ENCODE measurements around the gene CPZ. TPM values are rescaled to one million over a fixed set of nuclear protein-coding genes. Genes with fewer than 3 reads are reported as not detected.

The CPZ gene
- total RNA-seq, 4 donors from 2014 or later: 0.42 to 2.7 (median 2.2) TPM

DNA sequence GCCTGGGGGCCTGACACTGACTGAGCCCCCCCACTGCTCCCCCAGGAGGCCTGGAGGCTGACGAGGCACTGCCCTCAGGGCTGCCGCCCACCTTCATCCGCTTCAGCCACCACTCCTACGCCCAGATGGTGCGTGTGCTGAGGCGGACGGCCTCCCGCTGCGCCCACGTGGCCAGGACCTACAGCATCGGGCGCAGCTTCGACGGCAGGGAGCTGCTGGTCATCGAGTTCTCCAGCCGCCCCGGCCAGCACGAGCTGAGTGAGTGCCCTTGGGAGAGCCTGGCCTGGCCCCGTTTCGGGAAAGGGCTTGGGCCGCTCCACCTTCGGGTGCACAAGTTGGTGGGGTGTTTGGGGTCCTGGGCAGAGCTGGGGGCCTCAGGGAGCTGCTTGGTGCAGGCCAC, 11.4 kb downstream of the CPZ start:
- Histone ChIP-seq H3K27me3 (peaks cover 0 to 49% (median 2%) of the 10 kb centered on the region in 4 donors), H3K4me1 (peaks cover 5 to 8% (median 7%) of the 10 kb centered on the region in 4 donors), H3K4me3 (no peak overlapping the region), H3K9me3 (no peaks in the 10 kb centered on the region), H3K36me3 (no peaks in the 10 kb centered on the region), H3K27ac (replicated peaks in 1 of 4) (no peak overlapping the region)
- TF ChIP-seq POLR2AphosphoS5 (IDR thresholded peaks at IDR 0.05) (no peak), EP300 (IDR thresholded peaks at IDR 0.05) (no peak), POLR2A (IDR thresholded peaks at IDR 0.05; ENCODE audit: low read depth) (no peak)
- TF ChIP-seq, protein P1, sequence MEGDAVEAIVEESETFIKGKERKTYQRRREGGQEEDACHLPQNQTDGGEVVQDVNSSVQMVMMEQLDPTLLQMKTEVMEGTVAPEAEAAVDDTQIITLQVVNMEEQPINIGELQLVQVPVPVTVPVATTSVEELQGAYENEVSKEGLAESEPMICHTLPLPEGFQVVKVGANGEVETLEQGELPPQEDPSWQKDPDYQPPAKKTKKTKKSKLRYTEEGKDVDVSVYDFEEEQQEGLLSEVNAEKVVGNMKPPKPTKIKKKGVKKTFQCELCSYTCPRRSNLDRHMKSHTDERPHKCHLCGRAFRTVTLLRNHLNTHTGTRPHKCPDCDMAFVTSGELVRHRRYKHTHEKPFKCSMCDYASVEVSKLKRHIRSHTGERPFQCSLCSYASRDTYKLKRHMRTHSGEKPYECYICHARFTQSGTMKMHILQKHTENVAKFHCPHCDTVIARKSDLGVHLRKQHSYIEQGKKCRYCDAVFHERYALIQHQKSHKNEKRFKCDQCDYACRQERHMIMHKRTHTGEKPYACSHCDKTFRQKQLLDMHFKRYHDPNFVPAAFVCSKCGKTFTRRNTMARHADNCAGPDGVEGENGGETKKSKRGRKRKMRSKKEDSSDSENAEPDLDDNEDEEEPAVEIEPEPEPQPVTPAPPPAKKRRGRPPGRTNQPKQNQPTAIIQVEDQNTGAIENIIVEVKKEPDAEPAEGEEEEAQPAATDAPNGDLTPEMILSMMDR (IDR thresholded peaks at IDR 0.05): no peak
- DNase-seq (ENCODE audit: extremely low spot score): no peak
- WGBS: 82% methylated on average over 19 of the region's 22 CpGs
- intact Hi-C loops (cut with DNase I): loop anchor here (10.0 kb wide), 1 partner anchor 311 kb away; no protein-coding TSS in a partner anchor

GRCh38 chr4:8605289-8605688, 12.7 kb downstream of the CPZ start:
- TF ChIP-seq POLR2A (IDR thresholded peaks at IDR 0.05; ENCODE audit: low read depth) (no peak), POLR2AphosphoS5 (IDR thresholded peaks at IDR 0.05) (no peak), EP300 (IDR thresholded peaks at IDR 0.05) (no peak)
- TF ChIP-seq, protein P1 (IDR thresholded peaks at IDR 0.05): no peak
- peaks cover 0 to 46% (median 2%) of the 10 kb centered on the region in 4 donors for H3K27me3 ChIP-seq
- H3K9me3 ChIP-seq: no peaks in the 10 kb centered on the region
- DNase-seq (ENCODE audit: extremely low spot score): no peak
- no peaks in the 10 kb centered on the region for H3K36me3 ChIP-seq
- H3K4me1 ChIP-seq: peaks cover 5 to 8% (median 7%) of the 10 kb centered on the region in 4 donors
- 98% methylated on average over 1 of the region's 1 CpG for WGBS
- H3K27ac ChIP-seq (replicated peaks in 1 of 4): no peak overlapping the region
- intact Hi-C loops (cut with DNase I): loop anchor here (10.0 kb wide), 1 partner anchor 310 kb away; no protein-coding TSS in a partner anchor
- no peak overlapping the region for H3K4me3 ChIP-seq

DNA sequence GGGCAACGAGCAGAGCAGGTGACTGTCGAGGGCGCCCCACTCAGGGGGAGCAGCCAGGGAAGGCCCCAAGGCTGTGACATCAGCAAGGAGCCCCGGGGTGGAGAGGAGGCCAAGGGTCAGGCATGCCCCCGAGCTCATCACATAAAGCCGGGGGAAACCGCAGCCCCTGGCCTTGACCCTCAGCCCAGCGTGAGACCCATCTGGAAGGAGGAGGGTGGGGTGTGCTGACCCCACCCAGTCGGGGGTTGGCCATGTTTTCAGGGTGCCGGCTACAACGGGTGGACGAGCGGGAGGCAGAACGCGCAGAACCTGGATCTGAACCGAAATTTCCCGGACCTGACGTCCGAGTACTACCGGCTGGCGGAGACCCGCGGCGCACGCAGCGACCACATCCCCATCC, 13.9 kb downstream of the CPZ start:
- no peaks in the 10 kb centered on the region for H3K9me3 ChIP-seq
- no peak for DNase-seq (ENCODE audit: extremely low spot score)
- no peaks in the 10 kb centered on the region for H3K36me3 ChIP-seq
- intact Hi-C loops (cut with DNase I): loop anchor here (10.0 kb wide), 1 partner anchor 308 kb away; no protein-coding TSS in a partner anchor
- WGBS: 73% methylated on average over 7 of the region's 26 CpGs
- H3K4me1 ChIP-seq: peaks cover 5 to 12% (median 7%) of the 10 kb centered on the region in 4 donors
- H3K27ac ChIP-seq (replicated peaks in 1 of 4): no peak overlapping the region
- TF ChIP-seq, protein P1 (IDR thresholded peaks at IDR 0.05): no peak
- TF ChIP-seq POLR2A (IDR thresholded peaks at IDR 0.05; ENCODE audit: low read depth) (no peak), EP300 (IDR thresholded peaks at IDR 0.05) (no peak), POLR2AphosphoS5 (IDR thresholded peaks at IDR 0.05) (no peak)
- H3K27me3 ChIP-seq: peaks cover 0 to 38% (median 2%) of the 10 kb centered on the region in 4 donors
- H3K4me3 ChIP-seq: no peak overlapping the region

- 74% methylated on average over 9 of the region's 10 CpGs for WGBS
- no peak for DNase-seq (ENCODE audit: extremely low spot score)
- intact Hi-C loops (cut with DNase I): loop anchor here (10.0 kb wide), 1 partner anchor 308 kb away; no protein-coding TSS in a partner anchor
- Histone ChIP-seq H3K4me3 (no peak overlapping the region), H3K9me3 (no peaks in the 10 kb centered on the region), H3K4me1 (peaks cover 5 to 12% (median 7%) of the 10 kb centered on the region in 4 donors), H3K36me3 (no peaks in the 10 kb centered on the region), H3K27ac (replicated peaks in 1 of 4) (no peak overlapping the region), H3K27me3 (peaks cover 0 to 38% (median 2%) of the 10 kb centered on the region in 4 donors)
- TF ChIP-seq EP300 (IDR thresholded peaks at IDR 0.05) (no peak), POLR2AphosphoS5 (IDR thresholded peaks at IDR 0.05) (no peak)
- TF ChIP-seq, protein P1 (IDR thresholded peaks at IDR 0.05): no peak
Measured at GRCh38 chr4:8606966-8607365, 14.4 kb downstream of the CPZ start.
